ENCODE measurements around the gene WNT11. TPM values are rescaled to one million over a fixed set of nuclear protein-coding genes. Genes with fewer than 3 reads are reported as not detected.

The WNT11 gene
- total and polyA plus RNA-seq, 2 of the 13 experiments (the other 11 are each of a cell fraction or from before 2014, with no cell fraction given), result 0.34 to 0.66 TPM

DNA sequence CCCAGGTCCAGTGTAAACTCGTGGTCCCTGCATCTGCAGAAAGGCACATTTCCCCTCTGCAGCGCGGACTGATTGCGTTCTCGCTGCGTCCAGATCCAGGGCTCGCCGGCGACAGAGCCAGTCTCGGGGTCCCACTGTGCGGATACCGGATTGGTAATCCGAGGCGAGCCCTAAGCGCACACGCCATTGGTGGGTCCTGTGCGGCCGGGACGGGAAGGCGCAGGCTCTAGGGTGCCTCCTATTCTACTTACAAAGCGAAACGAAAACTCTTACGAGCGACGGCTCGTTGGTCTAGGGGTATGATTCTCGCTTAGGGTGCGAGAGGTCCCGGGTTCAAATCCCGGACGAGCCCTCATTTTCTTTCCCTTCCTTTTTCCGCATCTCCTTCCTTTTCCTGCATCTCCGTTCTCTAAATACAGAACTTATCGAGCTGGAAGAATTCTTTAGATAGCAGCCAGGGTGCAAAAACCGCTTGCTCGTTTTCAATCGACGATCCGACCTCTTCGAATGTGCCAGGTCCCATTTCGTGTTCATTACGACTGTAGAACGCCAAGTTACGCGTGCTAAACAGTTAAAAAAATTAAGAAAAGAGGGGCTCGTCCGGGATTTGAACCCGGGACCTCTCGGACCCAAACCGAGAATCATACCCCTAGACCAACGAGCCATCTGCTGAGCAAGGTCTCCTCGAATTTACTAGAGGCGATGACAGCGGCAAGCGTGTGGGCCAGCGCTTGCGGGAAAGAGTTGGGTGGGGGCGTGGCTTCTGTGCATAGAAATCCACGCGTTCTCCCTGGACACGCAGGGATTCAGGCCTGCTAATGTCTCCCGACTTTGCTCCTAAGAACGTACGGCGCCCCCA, 29.2 kb upstream of the WNT11 start (continued):
- TF ChIP-seq, protein P1, sequence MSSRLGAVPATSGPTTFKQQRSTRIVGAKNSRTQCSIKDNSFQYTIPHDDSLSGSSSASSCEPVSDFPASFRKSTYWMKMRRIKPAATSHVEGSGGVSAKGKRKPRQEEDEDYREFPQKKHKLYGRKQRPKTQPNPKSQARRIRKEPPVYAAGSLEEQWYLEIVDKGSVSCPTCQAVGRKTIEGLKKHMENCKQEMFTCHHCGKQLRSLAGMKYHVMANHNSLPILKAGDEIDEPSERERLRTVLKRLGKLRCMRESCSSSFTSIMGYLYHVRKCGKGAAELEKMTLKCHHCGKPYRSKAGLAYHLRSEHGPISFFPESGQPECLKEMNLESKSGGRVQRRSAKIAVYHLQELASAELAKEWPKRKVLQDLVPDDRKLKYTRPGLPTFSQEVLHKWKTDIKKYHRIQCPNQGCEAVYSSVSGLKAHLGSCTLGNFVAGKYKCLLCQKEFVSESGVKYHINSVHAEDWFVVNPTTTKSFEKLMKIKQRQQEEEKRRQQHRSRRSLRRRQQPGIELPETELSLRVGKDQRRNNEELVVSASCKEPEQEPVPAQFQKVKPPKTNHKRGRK (CRISPR knock-in tag; IDR thresholded peaks at IDR 0.05), result no peak
- TF ChIP-seq BCL6 (CRISPR knock-in tag; IDR thresholded peaks at IDR 0.05) (peak; percentile 26; the same call in 1 of the 2 replicates), ZNF274 (CRISPR knock-in tag; IDR thresholded peaks at IDR 0.05) (no peak; the same call in 1 of the 2 replicates), ZNF292 (CRISPR knock-in tag; IDR thresholded peaks at IDR 0.05; ENCODE audit: borderline replicate concordance, low read depth) (0 out of 2 replicates have a peak, but pooled peaks have one; percentile 25), RBAK (CRISPR knock-in tag; IDR thresholded peaks at IDR 0.05) (0 out of 2 replicates have a peak, but pooled peaks have one; percentile 15), FOXK1 (CRISPR knock-in tag; IDR thresholded peaks at IDR 0.05; ENCODE audit: borderline replicate concordance, low read depth) (peak; percentile 48; the same call in 1 of the 2 replicates), FOXC1 (CRISPR knock-in tag; IDR thresholded peaks at IDR 0.05; ENCODE audit: borderline replicate concordance) (peak; percentile 44; the same call in 1 of the 2 replicates), ELF1 (CRISPR knock-in tag; IDR thresholded peaks at IDR 0.05) (peak; percentile 19; the same call in 1 of the 2 replicates), ARNTL (CRISPR knock-in tag; IDR thresholded peaks at IDR 0.05) (0 out of 2 replicates have a peak, but pooled peaks have one; percentile 14), SP5 (CRISPR knock-in tag; IDR thresholded peaks at IDR 0.05; ENCODE audit: borderline replicate concordance, low read depth) (peak; percentile 7), ZNF556 (CRISPR knock-in tag; IDR thresholded peaks at IDR 0.05; ENCODE audit: borderline replicate concordance) (peak; percentile 2; the same call in 1 of the 2 replicates), IRF2 (CRISPR knock-in tag; IDR thresholded peaks at IDR 0.05) (peak; percentile 78; the same call in 1 of the 2 replicates), HNF4A (CRISPR knock-in tag; IDR thresholded peaks at IDR 0.05) (peak; percentile 7; the same call in 1 of the 2 replicates), RCOR2 (CRISPR knock-in tag; IDR thresholded peaks at IDR 0.05) (peak; percentile 64; the same call in 1 of the 2 replicates), KDM4B (CRISPR knock-in tag; IDR thresholded peaks at IDR 0.05) (0 out of 2 replicates have a peak, but pooled peaks have one; percentile 11), ZFP36L1 (CRISPR knock-in tag; IDR thresholded peaks at IDR 0.05) (peak; percentile 67; the same call in 1 of the 2 replicates), THAP11 (CRISPR knock-in tag; IDR thresholded peaks at IDR 0.05) (peak; percentile 64; the same call in 1 of the 2 replicates), ZBTB21 (CRISPR knock-in tag; IDR thresholded peaks at IDR 0.05) (0 out of 2 replicates have a peak, but pooled peaks have one; percentile 9)
- TF ChIP-seq, protein P2, sequence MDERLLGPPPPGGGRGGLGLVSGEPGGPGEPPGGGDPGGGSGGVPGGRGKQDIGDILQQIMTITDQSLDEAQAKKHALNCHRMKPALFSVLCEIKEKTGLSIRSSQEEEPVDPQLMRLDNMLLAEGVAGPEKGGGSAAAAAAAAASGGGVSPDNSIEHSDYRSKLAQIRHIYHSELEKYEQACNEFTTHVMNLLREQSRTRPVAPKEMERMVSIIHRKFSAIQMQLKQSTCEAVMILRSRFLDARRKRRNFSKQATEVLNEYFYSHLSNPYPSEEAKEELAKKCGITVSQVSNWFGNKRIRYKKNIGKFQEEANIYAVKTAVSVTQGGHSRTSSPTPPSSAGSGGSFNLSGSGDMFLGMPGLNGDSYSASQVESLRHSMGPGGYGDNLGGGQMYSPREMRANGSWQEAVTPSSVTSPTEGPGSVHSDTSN (CRISPR knock-in tag; IDR thresholded peaks at IDR 0.05), result peak; percentile 7; the same call in 1 of the 2 replicates
- TF ChIP-seq, protein P3, sequence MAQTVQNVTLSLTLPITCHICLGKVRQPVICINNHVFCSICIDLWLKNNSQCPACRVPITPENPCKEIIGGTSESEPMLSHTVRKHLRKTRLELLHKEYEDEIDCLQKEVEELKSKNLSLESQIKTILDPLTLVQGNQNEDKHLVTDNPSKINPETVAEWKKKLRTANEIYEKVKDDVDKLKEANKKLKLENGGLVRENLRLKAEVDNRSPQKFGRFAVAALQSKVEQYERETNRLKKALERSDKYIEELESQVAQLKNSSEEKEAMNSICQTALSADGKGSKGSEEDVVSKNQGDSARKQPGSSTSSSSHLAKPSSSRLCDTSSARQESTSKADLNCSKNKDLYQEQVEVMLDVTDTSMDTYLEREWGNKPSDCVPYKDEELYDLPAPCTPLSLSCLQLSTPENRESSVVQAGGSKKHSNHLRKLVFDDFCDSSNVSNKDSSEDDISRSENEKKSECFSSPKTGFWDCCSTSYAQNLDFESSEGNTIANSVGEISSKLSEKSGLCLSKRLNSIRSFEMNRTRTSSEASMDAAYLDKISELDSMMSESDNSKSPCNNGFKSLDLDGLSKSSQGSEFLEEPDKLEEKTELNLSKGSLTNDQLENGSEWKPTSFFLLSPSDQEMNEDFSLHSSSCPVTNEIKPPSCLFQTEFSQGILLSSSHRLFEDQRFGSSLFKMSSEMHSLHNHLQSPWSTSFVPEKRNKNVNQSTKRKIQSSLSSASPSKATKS (CRISPR knock-in tag; IDR thresholded peaks at IDR 0.05), result no peak
- TF ChIP-seq, protein P4, sequence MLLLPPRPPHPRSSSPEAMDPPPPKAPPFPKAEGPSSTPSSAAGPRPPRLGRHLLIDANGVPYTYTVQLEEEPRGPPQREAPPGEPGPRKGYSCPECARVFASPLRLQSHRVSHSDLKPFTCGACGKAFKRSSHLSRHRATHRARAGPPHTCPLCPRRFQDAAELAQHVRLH (CRISPR knock-in tag; IDR thresholded peaks at IDR 0.05; ENCODE audit: borderline replicate concordance, low read depth), result peak; percentile 14; the same call in 1 of the 2 replicates
- TF ChIP-seq, protein P5, sequence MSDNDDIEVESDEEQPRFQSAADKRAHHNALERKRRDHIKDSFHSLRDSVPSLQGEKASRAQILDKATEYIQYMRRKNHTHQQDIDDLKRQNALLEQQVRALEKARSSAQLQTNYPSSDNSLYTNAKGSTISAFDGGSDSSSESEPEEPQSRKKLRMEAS (IDR thresholded peaks at IDR 0.05), result peak; percentile 69
- TF ChIP-seq, protein P6, sequence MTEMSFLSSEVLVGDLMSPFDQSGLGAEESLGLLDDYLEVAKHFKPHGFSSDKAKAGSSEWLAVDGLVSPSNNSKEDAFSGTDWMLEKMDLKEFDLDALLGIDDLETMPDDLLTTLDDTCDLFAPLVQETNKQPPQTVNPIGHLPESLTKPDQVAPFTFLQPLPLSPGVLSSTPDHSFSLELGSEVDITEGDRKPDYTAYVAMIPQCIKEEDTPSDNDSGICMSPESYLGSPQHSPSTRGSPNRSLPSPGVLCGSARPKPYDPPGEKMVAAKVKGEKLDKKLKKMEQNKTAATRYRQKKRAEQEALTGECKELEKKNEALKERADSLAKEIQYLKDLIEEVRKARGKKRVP (CRISPR knock-in tag; IDR thresholded peaks at IDR 0.05), result 0 out of 4 replicates have a peak, but pooled peaks of 1 of the 2 experiments have one; percentile 28
